CD4-positive, alpha-beta T cell (primary cell): ENCODE measurements around the gene ECT2. TPM values are rescaled to one million over a fixed set of nuclear protein-coding genes. Genes with fewer than 3 reads are reported as not detected.
"Not testable (repeated sequence)": the region's sequence is repeated elsewhere in the genome, so short reads cannot be mapped to it uniquely, and the experiment has no call there.

Experiments used
- ATAC-seq: fragments of 200-7000 bp; cut with Tn5 transposase; one replicate; pipeline ENCODE4 v1.10.0; 2022; ENCODE audit warnings: mild to moderate bottlenecking; ENCODE audit not compliant: poor library complexity
- CTCF ChIA-PET: fragments of 350-600 bp; sonication (Branson Sonifier 250); formaldehyde crosslinking; loops from one replicate; lab custom pipeline; 2021; ENCODE audit warnings: antibody characterized with exemption, inconsistent platforms; lab: Charles Lee
- POLR2A ChIA-PET: fragments of 350-600 bp; sonication (Branson Sonifier 250); formaldehyde crosslinking; loops from one replicate; lab custom pipeline; 2021; ENCODE audit warnings: antibody characterized with exemption, inconsistent platforms; lab: Charles Lee
- DNase-seq, 14 experiments: peaks; one replicate each; pipeline ENCODE4 v3.0.0-alpha.2; 2013 to 2020; ENCODE audit warnings: mixed read lengths in 2 of 14
- H3K27ac ChIP-seq, 2 donors: one replicate each; pipeline versions ENCODE4 v1.5.1 to v1.7.0; 2013; ENCODE audit warnings: low read length in 2 of 2, low read depth in 1 of 2, mild to moderate bottlenecking in 1 of 2
- H3K27me3 ChIP-seq, 2 experiments: 1 replicate in 1 of 2; 2 replicates in 1 of 2; pipeline versions ENCODE4 v1.6.1 to v1.7.0; 2013; ENCODE audit warnings: low read length in 2 of 2, control low read depth in 1 of 2, mild to moderate bottlenecking in 1 of 2, moderate library complexity in 1 of 2; ENCODE audit not compliant: insufficient read depth in 2 of 2, control insufficient read depth in 1 of 2
- H3K36me3 ChIP-seq: one replicate; pipeline ENCODE4 v1.6.1; 2013; ENCODE audit warnings: low read length, control low read depth; ENCODE audit not compliant: insufficient read depth
- H3K4me1 ChIP-seq: one replicate; pipeline ENCODE4 v1.6.1; 2013; ENCODE audit warnings: low read length, control low read depth; ENCODE audit not compliant: insufficient read depth
- H3K4me3 ChIP-seq: one replicate; pipeline ENCODE4 v1.5.1; 2013; ENCODE audit warnings: mild to moderate bottlenecking, low read length, moderate library complexity
- H3K9me3 ChIP-seq, 2 experiments: 1 replicate in 1 of 2; 2 replicates in 1 of 2; pipeline versions ENCODE4 v1.6.1 to v1.7.0; 2013; ENCODE audit warnings: low read length in 2 of 2, mild to moderate bottlenecking in 2 of 2, control low read depth in 1 of 2, moderate library complexity in 1 of 2; ENCODE audit not compliant: control insufficient read depth in 1 of 2, insufficient read depth in 1 of 2
- H3K27ac Mint-ChIP-seq: one replicate; pipeline ENCODE4 v1.8.0; 2020; ENCODE audit warnings: mixed read lengths
- H3K27me3 Mint-ChIP-seq: one replicate; pipeline ENCODE4 v1.8.0; 2021; ENCODE audit warnings: mixed read lengths
- H3K36me3 Mint-ChIP-seq: one replicate; pipeline ENCODE4 v1.8.0; 2021; ENCODE audit warnings: low read depth, mixed read lengths
- H3K4me1 Mint-ChIP-seq: one replicate; pipeline ENCODE4 v1.8.0; 2021; ENCODE audit warnings: low read depth, mixed read lengths
- H3K4me3 Mint-ChIP-seq: one replicate; pipeline ENCODE4 v1.8.0; 2020; ENCODE audit warnings: mild to moderate bottlenecking, mixed read lengths
- H3K9me3 Mint-ChIP-seq: one replicate; pipeline ENCODE4 v1.8.0; 2020; ENCODE audit warnings: mixed read lengths
- CTCF ChIP-seq: fragments of 200-600 bp; IDR thresholded peaks from one replicate; pipeline ENCODE4 v1.8.0; 2022; ENCODE audit warnings: antibody characterized with exemption, mild to moderate bottlenecking
- intact Hi-C, 2 experiments: fragments of 100-400 bp; cut with DNase I in 1 of 2; cut with micrococcal nuclease in 1 of 2; formaldehyde crosslinking; loops; one replicate each; pipeline versions ENCODE4 v1.15.1 to v1.9.0; 2023 to 2025; cut with DNase I, micrococcal nuclease
- total RNA-seq, 174 experiments: library from RNA in 2 of 174; stranded (reverse) in 2 of 174; gene quantifications; one replicate each; pipeline ENCODE4 v1.2.3 and lab custom pipeline; 2021 to 2026

ECT2 gene
- total RNA-seq, 2 experiments from 2014 or later = 0.71 to 1.1 TPM

- Histone ChIP-seq H3K4me1 (no peaks in the 10 kb centered on the region), H3K27me3 (no peaks in the 10 kb centered on the region), H3K36me3 (no peaks in the 10 kb centered on the region), H3K4me3 (no peak overlapping the region), H3K27ac (no peak overlapping the region), H3K9me3 (no peaks in the 10 kb centered on the region)
- DNase-seq (no peak), ATAC-seq (no peak)
- no peak for TF ChIP-seq CTCF
- Mint-ChIP-seq H3K36me3 (no peaks in the 10 kb centered on the region), H3K4me3 (no peak overlapping the region), H3K27ac (no peak overlapping the region), H3K27me3 (no peaks in the 10 kb centered on the region), H3K4me1 (peaks cover 10% of the 10 kb centered on the region), H3K9me3 (no peaks in the 10 kb centered on the region)
- CTCF ChIA-PET = no interaction called here
- POLR2A ChIA-PET = no interaction called here
- intact Hi-C loops = no loop called here
These were observed 48.3 kb upstream of the ECT2 start for GRCh38 chr3:172702256-172702655.

- H3K9me3 ChIP-seq, POLR2A ChIA-PET, H3K4me3 ChIP-seq, H3K9me3 Mint-ChIP-seq, H3K27me3 Mint-ChIP-seq, H3K36me3 Mint-ChIP-seq, H3K27me3 ChIP-seq, intact Hi-C loops, H3K36me3 ChIP-seq, DNase-seq, H3K4me1 ChIP-seq, H3K27ac Mint-ChIP-seq, H3K27ac ChIP-seq, ATAC-seq, H3K4me3 Mint-ChIP-seq, CTCF ChIA-PET: not testable (repeated sequence)
- peaks cover 10% of the 10 kb centered on the region for H3K4me1 Mint-ChIP-seq
These were observed 47.8 kb upstream of the ECT2 start for GRCh38 chr3:172702731-172703130.

- H3K9me3 ChIP-seq = no peaks in the 10 kb centered on the region
- Mint-ChIP-seq H3K4me3 (no peak overlapping the region), H3K27ac (no peak overlapping the region), H3K36me3 (no peaks in the 10 kb centered on the region), H3K27me3 (no peaks in the 10 kb centered on the region), H3K4me1 (peaks cover 16% of the 10 kb centered on the region), H3K9me3 (no peaks in the 10 kb centered on the region)
- no peak for ATAC-seq
- H3K4me3 ChIP-seq = no peak overlapping the region
- no peaks in the 10 kb centered on the region for H3K4me1 ChIP-seq
- CTCF ChIA-PET = no interaction called here
- intact Hi-C loops = no loop called here
- no peak for DNase-seq
- POLR2A ChIA-PET = interaction anchor here (1.1 kb wide), 1 partner anchor 47 kb away, joined by 3 read pairs; the partner anchor contains the start of gene ECT2
- H3K27me3 ChIP-seq = no peaks in the 10 kb centered on the region
- no peak for TF ChIP-seq CTCF
- H3K27ac ChIP-seq = no peak overlapping the region
- H3K36me3 ChIP-seq = no peaks in the 10 kb centered on the region
These were observed 46.5 kb upstream of the ECT2 start for GRCh38 chr3:172704001-172704400.

- intact Hi-C loops = no loop called here
- ChIA-PET POLR2A (no interaction called here), CTCF (no interaction called here)
- H3K27me3 Mint-ChIP-seq = no peaks in the 10 kb centered on the region
- no peak overlapping the region for H3K27ac ChIP-seq
- H3K4me1 Mint-ChIP-seq = peaks cover 27% of the 10 kb centered on the region
- no peaks in the 10 kb centered on the region for H3K36me3 ChIP-seq
- H3K9me3 ChIP-seq = no peaks in the 10 kb centered on the region
- no peak for TF ChIP-seq CTCF
- H3K4me3 Mint-ChIP-seq = no peak overlapping the region
- no peaks in the 10 kb centered on the region for H3K9me3 Mint-ChIP-seq
- peaks cover 6% of the 10 kb centered on the region for H3K4me1 ChIP-seq
- H3K4me3 ChIP-seq = no peak overlapping the region
- H3K27ac Mint-ChIP-seq = no peak overlapping the region
- peaks cover 2% of the 10 kb centered on the region for H3K36me3 Mint-ChIP-seq
- no peak for ATAC-seq
- no peaks in the 10 kb centered on the region for H3K27me3 ChIP-seq
- DNase-seq = no peak
These were observed 45.4 kb upstream of the ECT2 start for GRCh38 chr3:172705170-172705569.
